NCI-H1048 (cell line): ENCODE measurements around the gene CTSO.
"Not testable (repeated sequence)": the region's sequence is repeated elsewhere in the genome, so short reads cannot be mapped to it uniquely, and the experiment has no call there.

Experiments used
- DNase-seq: peaks from one replicate; lab custom pipeline; 2025; lab: John Stamatoyannopoulos, UW

The CTSO gene

DNA sequence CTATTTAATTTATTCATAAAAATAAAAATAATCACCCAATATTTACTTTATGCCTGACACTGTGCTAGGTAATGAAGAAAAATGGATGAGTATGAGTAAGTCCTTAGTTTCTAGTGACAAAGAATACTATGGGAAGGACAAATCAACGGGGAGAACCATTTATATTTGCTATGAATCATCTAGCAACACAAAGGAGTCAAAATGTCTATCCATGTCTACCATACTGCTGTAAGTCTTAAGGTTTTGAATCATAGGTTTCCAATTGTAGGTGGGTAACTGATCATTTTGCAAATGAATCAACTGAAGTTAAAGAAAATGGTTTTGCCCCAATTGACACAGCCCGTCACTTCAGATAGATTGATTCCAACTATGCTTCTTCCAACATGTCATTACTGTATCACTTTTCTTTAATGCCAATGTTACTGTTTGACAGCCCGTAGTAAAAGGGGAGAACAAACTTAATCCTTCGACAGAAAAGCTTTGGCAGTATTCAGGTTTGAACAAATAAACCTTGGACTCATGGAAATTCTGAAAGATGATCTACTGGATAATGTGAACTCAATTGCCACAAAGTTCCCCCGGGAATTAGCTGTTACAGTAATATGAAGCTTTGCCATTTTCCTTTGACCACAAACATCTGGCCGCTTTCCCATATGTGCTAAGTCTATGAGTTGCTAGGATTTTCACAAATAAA, 47.0 kb downstream of the CTSO start:
- peak; percentile 37 for DNase-seq

GRCh38 chr4:155904331-155904730, 49.3 kb downstream of the CTSO start:
- DNase-seq: no peak

GRCh38 chr4:155903453-155903852, 50.2 kb downstream of the CTSO start, which contains the start of gene TDO2:
Gene TDO2 (plus strand): TSS chr4:155903696. CDS start chr4:155903759, 63 bp downstream.
- no peak for DNase-seq

DNA sequence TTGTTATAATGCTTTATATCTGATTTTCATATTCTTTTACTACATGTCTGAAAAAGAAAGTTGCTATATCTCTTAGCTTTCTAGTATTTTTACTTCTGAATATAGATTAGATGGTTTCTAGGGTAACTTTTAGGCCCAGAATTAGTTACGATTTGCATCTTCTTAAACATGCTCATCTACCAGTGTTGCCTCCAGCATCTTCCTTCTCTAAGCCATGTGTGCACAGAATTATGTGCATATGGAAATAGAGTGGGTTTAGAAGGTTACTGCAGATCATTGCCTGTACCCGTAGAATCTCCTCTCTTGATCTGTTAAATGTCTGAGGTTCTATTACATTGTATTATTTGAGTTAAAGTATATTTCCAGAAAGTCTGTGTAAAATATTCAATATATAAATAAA, 52.7 kb downstream of the CTSO start:
- DNase-seq: no peak

GRCh38 chr4:155900381-155900780, 53.3 kb downstream of the CTSO start:
- no peak for DNase-seq

DNA sequence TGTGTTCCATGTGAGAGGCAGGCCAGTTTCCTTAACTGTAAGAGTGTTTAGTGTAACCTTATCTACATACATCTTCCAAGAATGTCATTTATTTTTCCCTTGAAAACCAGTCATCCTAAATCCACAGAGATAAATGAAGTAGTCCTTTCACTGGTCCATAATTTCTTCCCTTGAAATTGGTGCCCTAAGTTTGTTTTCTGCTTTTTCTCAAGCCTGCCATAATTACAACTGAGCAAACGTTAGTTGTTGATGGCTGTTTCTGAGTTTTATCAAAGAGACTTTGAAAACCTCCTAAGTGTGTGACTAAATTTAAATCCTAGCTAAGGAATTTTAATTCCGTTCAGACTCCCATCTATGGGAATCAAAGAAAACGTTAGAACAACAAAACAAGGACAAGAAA, 53.8 kb downstream of the CTSO start:
- DNase-seq: no peak

GRCh38 chr4:155898371-155898770, 55.3 kb downstream of the CTSO start:
- DNase-seq: not testable (repeated sequence)

GRCh38 chr4:155891058-155891457, 62.6 kb downstream of the CTSO start:
- no peak for DNase-seq

DNA sequence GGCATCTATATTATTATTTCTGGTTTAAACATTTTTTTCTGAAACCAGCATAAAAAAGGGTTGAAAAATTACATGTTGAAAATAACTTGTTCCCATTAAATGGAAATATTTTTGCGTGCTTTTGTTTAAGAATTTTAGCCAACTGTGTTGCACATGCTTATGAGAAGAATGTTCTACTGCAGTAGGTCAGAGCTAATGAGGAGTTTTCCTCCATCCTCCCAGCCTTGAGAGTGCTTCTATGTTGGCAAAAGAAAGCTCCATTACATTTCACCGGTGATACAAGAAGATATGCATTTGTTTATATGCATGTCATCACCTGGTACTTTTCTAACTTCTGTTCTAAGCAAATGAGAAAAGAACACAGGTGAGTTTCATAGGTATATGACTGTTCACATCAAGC, 63.7 kb downstream of the CTSO start:
- no peak for DNase-seq

DNA sequence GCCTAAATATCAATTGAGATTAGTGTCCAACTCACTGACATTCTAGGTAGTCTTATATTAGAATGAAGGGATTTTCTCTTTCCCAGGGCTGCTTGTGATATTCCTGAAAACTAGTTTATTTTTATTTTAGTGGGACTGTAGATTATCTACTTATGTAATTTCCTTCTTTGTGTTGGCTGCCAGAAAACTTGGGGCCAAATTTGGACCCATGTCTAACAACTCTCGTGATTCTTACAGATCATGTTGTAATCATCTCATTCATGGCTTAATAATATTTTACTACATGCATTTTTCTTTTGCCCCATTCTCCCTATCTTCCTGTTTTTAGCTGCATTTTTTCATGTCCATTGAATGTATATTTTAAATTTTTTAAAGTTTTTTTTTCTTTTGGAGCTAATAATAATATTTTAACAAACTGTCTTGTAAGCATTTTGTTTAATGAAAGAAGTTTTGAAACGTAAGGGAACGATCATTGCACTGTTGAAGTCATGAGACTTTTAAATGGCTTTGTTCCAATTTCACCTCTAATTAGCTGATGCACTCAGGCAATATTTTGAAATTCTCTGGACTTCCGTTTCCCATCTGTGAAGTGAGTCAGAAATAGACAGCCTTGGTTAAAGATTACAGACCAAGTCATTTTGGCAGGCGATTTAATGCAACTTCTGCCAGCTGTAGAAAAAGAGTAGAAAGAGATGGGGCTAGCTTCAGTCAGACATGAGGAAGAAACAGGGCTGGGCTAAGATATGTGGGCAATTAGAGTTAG, 64.5 kb downstream of the CTSO start:
- no peak for DNase-seq

DNA sequence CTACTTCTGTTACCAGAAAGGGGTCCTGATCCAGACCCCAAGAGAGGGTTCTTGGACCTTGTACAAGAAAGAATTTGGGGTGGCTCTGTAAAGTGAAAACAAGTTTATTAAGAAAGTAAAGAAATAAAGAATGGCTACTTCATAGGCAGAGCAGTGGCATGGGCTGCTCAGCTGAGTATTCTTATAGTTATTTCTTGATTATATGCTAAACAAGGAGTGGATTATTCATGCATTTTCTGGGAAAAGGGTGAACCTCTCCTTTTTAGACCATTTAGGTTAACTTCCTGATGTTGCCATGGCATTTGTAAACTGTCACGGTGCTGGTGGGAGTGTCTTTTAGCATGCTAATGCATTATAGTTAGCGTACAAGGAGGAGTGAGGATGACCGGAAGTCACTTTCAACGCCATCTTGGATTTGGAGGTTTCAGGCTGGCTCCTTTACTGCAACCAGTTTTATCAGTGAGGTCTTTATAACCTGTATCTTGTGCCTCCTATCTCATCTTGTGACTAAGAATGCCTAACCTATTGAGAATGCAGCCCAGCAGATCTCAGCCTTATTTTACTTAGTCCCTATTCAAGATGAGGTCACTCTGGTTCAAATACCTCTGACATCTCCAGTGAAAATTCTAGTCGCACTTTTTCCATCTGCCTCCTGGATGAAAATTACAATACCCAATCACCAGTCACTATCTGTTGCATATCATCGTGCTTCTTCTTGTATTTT, 65.7 kb downstream of the CTSO start:
- no peak for DNase-seq

DNA sequence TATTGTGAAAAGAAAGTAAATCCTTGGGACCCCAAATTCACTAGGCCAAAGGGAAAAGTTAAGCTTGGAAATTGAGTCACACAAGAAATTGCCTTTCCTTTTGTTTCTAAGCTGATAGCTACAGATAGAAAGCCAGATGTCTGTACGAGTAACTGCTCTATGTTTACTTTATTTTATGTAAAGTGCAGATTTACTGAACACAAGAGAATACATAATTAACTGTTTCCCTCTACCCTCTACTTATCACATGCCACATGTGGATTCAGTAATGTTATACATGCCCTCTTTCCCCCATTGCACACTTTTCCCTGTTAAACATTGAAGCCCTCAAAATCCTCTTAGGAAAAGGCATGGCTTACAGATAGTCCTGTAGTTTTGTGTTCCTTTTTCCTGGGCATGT, 66.6 kb downstream of the CTSO start:
- no peak for DNase-seq

DNA sequence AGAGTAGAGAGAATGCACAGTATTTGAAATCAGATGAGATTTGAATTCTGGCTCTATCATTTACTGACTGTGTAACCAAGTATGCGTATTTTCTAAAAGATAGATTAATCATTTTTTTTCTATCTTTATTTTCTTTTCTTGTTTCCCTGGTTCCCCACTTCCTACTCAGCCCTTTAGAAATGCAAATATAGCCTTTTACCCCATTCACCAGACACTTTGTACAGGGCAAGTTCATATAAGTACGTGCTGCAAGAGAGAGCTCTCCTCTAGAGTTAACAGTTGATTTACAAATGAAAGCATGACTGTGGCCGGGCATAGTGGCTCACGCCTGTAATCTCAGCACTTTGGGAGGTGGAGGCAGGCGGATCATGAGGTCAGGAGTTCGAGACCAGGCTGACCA, 68.0 kb downstream of the CTSO start:
- no peak for DNase-seq

DNA sequence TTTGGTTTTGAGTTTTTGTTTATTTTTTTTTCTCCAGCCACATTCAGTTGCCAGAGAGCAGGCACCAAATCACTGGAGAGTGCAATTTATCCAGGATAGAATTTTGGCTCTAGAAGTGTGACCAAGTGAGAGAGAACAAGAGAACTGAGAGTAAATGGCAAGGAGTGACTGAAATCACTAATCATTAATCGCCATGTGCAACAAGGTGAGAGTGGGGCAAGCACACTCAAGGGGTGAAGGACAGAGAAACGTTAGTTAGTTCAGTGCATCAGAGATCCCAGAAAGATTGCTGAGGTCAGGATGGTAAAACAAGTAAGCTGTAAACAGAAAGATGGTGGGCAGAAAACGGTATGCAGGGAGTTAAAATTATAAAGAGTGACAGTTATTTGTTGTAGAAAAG, 69.8 kb downstream of the CTSO start:
- no peak for DNase-seq

DNA sequence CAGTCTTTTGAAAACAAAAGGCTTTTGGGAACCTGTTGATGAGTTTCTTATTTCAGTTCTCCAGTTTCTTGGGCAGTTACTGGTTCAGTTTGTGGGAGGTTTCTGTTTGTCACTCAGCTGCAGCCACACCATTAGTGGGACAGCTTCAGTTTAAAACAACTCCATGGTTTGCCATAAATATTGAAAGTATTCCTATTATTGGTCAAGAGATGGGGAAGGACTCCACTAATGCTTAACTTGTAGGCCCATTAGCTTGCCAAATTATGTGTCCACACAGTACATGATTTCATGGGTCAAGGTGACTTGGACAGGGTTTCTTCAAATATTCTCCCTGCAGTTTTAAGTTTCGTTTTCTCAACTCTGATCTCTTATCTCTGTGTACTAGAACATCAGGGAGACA, 72.1 kb downstream of the CTSO start:
- DNase-seq: no peak

GRCh38 chr4:155879767-155880166, 73.9 kb downstream of the CTSO start:
- DNase-seq: no peak

- DNase-seq: no peak
Measured at GRCh38 chr4:155878611-155879010, 75.1 kb downstream of the CTSO start.

GRCh38 chr4:155877971-155878370, 75.7 kb downstream of the CTSO start:
- no peak for DNase-seq

- no peak for DNase-seq
Measured at GRCh38 chr4:155875878-155876277, 77.8 kb downstream of the CTSO start.
